ES-I3 (cell line): ENCODE data around the gene CYP4F22.
"Not testable (repeated sequence)": the region's sequence is repeated elsewhere in the genome, so short reads cannot be mapped to it uniquely, and the experiment has no call there.

Source experiments
- H3K36me3 ChIP-seq: 2 replicates; pipeline ENCODE4 v1.6.1; 2013; ENCODE audit warnings: mild to moderate bottlenecking, low read length, control low read depth, moderate library complexity; ENCODE audit not compliant: insufficient read depth
- H3K4me1 ChIP-seq: 2 replicates; pipeline ENCODE4 v1.6.1; 2013; ENCODE audit warnings: mild to moderate bottlenecking, control low read depth, low read length; ENCODE audit not compliant: insufficient read depth
- H3K9ac ChIP-seq: 2 replicates; pipeline ENCODE4 v1.6.1; 2013; ENCODE audit warnings: low read depth, mild to moderate bottlenecking, low read length, moderate library complexity
- H3K9me3 ChIP-seq: 2 replicates; pipeline ENCODE4 v1.6.1; 2013; ENCODE audit warnings: mild to moderate bottlenecking, low read length, moderate library complexity; ENCODE audit not compliant: control insufficient read depth, insufficient read depth

Gene CYP4F22

GRCh38 chr19:15511671-15512424 lies 3.5 kb downstream of the CYP4F22 start:
- Histone ChIP-seq H3K9ac (no peak overlapping the region), H3K36me3 (no peaks in the 10 kb centered on the region), H3K9me3 (no peaks in the 10 kb centered on the region), H3K4me1 (no peaks in the 10 kb centered on the region)

DNA sequence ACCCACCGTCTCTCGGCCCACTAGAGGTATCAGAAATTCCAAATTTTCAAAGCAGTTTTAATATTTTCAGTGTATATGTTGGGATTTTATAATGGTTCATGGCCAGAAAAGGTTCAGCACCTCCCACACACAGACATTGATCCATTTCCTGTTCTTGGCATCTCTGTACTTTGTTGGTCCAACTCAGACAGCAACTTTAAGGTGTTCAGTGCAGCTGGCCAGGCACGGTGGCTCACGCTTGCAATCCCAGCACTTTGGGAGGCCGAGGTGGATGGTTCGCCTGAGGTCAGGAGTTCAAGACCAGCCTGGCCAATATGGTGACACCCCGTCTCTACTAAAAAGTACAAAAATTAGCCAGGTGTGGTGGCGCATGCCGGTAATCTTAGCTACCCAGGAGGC lies 6.9 kb downstream of the CYP4F22 start:
- H3K36me3 ChIP-seq, H3K9me3 ChIP-seq: not testable (repeated sequence)

GRCh38 chr19:15516363-15516762 lies 8.0 kb downstream of the CYP4F22 start:
- no peak overlapping the region for H3K9ac ChIP-seq
- no peaks in the 10 kb centered on the region for H3K36me3 ChIP-seq
- no peaks in the 10 kb centered on the region for H3K4me1 ChIP-seq
- H3K9me3 ChIP-seq, result no peaks in the 10 kb centered on the region

More for the DNA sequence above, 6.9 kb downstream of the CYP4F22 start:
- H3K9ac ChIP-seq, H3K4me1 ChIP-seq: not testable (repeated sequence)

DNA sequence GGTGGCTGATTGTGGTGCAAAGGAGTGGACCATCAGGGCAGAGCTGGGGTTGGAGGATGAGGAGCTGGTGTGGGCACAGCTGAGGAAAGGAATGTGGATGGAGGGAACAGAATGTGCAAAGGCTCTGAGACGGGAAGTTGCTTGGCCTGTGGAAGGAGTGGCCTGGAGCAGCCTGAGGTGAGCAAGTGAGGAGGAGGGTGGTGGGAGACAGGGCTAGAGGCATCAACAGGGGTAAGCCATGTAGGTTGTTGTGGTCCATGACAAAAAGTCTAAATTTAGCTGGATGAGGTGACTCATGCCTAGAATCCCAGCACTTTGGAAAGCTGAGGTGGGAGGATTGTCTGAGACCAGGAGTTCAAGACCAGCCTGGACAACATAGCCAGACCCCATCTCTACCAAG lies 9.5 kb downstream of the CYP4F22 start:
- Histone ChIP-seq H3K9ac (no peak overlapping the region), H3K9me3 (no peaks in the 10 kb centered on the region), H3K36me3 (no peaks in the 10 kb centered on the region), H3K4me1 (no peaks in the 10 kb centered on the region)

- Histone ChIP-seq H3K4me1 (no peaks in the 10 kb centered on the region), H3K9me3 (no peaks in the 10 kb centered on the region), H3K9ac (no peak overlapping the region)
These were observed 11.2 kb downstream of the CYP4F22 start for GRCh38 chr19:15519433-15519976.

DNA sequence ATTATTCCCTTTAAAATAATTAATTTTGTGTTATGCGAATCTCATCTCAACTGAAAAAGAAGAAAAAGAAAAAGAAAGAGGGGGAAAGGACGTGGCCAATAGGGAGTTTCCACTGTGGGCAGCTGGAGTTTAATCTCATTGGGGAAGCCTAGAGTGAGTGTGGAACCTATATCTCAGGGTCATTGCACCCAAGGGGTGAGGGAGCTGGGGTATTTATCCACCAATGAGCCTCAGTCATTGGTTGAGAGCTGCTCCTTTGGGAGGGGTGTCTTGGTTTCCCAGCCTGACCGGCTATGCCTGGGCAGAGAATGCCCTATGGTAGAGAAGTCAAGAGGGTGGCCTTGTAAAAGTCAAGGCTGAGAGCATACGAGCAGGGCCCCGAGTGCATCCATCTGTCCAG lies 16.5 kb downstream of the CYP4F22 start:
- Histone ChIP-seq H3K9me3 (no peaks in the 10 kb centered on the region), H3K36me3 (no peaks in the 10 kb centered on the region), H3K9ac (no peak overlapping the region), H3K4me1 (no peaks in the 10 kb centered on the region)

More at GRCh38 chr19:15519433-15519976, 11.2 kb downstream of the CYP4F22 start:
- no peaks in the 10 kb centered on the region for H3K36me3 ChIP-seq

- no peaks in the 10 kb centered on the region for H3K9me3 ChIP-seq
These were observed 17.0 kb downstream of the CYP4F22 start for GRCh38 chr19:15525291-15525690.

DNA sequence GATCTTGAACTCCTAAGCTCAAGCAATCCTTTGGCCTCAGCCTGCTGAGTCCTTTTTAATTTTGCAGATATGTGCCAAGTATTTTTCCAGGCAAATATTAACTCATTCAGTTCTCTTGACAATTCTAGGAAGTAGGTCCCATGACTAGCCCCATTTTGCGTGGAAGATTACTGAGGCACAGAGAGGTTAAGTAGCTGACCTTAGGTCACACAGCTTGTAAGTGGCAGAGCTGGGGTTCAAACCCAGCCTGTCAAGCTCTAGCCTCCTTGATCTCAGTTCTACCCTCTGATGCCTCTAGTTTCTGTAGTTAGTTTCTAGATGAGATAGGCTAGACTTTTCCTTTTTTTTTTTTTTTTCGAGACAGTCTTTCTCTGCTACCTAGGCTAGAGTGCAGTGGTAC lies 18.1 kb downstream of the CYP4F22 start:
- H3K9me3 ChIP-seq, result no peaks in the 10 kb centered on the region
- no peaks in the 10 kb centered on the region for H3K4me1 ChIP-seq
- H3K36me3 ChIP-seq, result no peaks in the 10 kb centered on the region
- H3K9ac ChIP-seq, result no peak overlapping the region

More at GRCh38 chr19:15525291-15525690, 17.0 kb downstream of the CYP4F22 start:
- Histone ChIP-seq H3K36me3 (no peaks in the 10 kb centered on the region), H3K9ac (no peak overlapping the region), H3K4me1 (no peaks in the 10 kb centered on the region)

- no peak overlapping the region for H3K9ac ChIP-seq
- H3K9me3 ChIP-seq, result no peaks in the 10 kb centered on the region
- H3K4me1 ChIP-seq, result no peaks in the 10 kb centered on the region
- no peaks in the 10 kb centered on the region for H3K36me3 ChIP-seq
These were observed 19.4 kb downstream of the CYP4F22 start for GRCh38 chr19:15527705-15528104.

GRCh38 chr19:15529774-15530372 lies 21.5 kb downstream of the CYP4F22 start:
- Histone ChIP-seq H3K36me3 (no peaks in the 10 kb centered on the region), H3K4me1 (no peaks in the 10 kb centered on the region), H3K9me3 (no peaks in the 10 kb centered on the region), H3K9ac (no peak overlapping the region)

DNA sequence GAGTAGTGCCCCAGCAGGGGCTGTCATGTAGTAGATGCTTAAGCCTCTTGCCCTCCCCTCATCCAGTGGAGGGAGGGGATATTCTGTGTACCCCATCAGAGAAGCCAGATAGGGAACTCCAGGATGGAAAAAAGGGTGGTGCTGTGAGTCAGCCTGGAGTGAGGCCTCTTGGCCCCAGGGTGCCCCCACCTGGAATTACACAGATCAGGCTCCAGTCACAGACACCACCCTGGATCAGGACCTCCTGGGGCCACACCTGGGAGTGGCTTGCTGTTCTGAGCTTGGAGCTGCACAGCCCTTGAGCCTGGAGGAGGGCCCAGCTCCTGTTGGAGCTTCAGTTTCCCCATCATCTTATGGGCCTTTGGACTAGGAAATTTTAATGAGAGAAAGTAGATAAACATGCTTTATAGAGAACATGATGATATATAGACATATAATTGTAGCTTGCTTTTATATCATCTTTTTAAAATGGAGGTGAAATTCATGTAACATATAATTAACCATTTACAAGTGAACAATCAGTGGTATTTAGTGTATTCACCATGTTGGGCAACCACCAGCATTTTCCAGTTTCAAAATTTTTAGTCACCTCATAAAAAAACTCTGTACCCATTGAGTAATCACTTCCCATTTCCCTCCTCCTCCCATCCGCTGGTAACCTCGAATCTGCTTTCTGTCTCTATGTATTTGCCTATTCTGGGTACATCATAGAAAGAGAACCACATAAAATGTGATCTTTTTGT lies 24.6 kb downstream of the CYP4F22 start:
- H3K4me1 ChIP-seq, result no peaks in the 10 kb centered on the region
- no peaks in the 10 kb centered on the region for H3K36me3 ChIP-seq
- H3K9ac ChIP-seq, result no peak overlapping the region
- H3K9me3 ChIP-seq, result no peaks in the 10 kb centered on the region

DNA sequence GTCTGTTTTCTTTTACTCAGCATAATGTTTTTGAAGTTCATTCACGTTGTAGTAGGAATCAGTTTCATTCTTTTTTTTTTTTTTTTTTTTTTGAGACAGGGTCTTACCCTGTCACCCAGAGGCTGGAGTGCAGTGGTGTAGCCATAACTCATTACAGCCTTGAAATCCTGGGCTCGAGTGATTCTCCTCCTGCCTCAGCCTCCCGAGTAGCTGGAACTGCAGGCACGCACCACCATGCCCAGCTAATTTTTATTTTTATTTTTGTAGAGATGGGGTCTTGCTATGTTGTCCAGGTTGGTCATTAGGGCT lies 25.2 kb downstream of the CYP4F22 start:
- H3K36me3 ChIP-seq, H3K9ac ChIP-seq, H3K9me3 ChIP-seq, H3K4me1 ChIP-seq: not testable (repeated sequence)

DNA sequence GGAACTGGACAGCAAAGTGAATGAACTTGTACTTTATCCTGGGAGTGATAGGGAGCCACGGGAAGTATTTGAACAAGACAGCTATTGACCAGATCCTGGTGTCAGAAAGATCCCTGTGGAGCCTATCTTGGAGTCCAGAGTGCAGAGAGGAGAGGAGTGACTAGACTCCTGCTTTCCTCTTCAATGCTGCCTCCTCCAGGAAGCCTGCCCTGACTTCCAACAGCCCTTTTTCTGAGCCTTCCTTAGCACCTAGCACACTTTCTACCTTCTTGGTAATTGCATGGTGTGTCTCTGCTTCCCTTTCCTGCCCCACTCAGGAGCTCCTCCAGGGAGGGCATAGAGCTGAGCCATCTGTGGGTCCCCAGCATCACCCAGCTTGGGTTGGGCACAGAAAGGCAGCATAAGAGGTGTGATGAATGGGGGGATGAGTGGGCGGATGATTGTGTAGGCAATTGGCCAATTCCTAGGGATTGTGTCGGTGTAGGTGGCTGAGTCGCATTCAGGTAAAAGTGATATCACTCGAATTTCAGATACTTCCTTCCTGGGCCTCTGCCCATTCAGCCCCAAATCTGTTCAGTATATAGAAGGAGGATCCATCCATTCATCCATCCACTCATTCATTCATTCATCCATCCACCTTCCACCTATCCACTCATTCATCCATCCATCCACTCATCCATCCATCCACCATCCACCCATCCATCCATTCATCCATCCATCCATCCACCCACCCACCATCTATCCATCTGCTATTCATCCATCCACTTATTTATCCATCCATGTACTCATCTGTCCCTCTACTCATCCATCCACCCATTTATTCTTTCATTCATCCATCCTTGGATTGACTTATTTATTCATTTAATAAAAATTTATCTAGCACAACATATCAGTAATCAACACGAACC lies 26.9 kb downstream of the CYP4F22 start:
- Histone ChIP-seq H3K4me1 (no peaks in the 10 kb centered on the region), H3K9ac (no peak overlapping the region), H3K36me3 (no peaks in the 10 kb centered on the region), H3K9me3 (no peaks in the 10 kb centered on the region)

DNA sequence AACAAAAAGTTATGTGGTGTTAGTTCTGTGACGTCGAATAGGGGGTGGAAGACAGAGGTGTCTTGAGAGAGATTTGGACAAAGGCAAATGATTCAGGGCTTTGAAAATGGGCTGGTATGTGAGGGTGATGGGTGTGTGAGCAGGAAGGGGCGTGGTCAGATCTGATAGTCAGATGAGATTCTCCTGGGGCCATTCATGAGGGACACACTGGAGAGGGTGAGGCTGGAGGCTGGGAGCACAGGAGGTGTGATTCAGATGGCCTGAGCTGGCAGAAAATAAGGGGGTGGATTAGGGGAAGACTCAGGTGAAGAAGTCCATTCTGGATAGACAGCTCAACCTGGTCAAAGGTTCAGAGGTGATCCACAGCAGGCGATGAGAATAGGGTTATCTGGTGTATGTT lies 28.0 kb downstream of the CYP4F22 start:
- Histone ChIP-seq H3K9me3 (no peaks in the 10 kb centered on the region), H3K9ac (no peak overlapping the region), H3K4me1 (no peaks in the 10 kb centered on the region), H3K36me3 (no peaks in the 10 kb centered on the region)
